HG02763 (cell line): ENCODE measurements around the gene DEPDC5.
"Not testable (repeated sequence)": the region's sequence is repeated elsewhere in the genome, so short reads cannot be mapped to it uniquely, and the experiment has no call there.

ENCODE experiments used
- ATAC-seq: cut with Tn5 transposase; IDR thresholded peaks from one replicate; pipeline ENCODE4 v1.9.1; 2021; ENCODE audit warnings: mild to moderate bottlenecking, moderate library complexity; ENCODE audit not compliant: unreplicated experiment

DEPDC5 gene

DNA sequence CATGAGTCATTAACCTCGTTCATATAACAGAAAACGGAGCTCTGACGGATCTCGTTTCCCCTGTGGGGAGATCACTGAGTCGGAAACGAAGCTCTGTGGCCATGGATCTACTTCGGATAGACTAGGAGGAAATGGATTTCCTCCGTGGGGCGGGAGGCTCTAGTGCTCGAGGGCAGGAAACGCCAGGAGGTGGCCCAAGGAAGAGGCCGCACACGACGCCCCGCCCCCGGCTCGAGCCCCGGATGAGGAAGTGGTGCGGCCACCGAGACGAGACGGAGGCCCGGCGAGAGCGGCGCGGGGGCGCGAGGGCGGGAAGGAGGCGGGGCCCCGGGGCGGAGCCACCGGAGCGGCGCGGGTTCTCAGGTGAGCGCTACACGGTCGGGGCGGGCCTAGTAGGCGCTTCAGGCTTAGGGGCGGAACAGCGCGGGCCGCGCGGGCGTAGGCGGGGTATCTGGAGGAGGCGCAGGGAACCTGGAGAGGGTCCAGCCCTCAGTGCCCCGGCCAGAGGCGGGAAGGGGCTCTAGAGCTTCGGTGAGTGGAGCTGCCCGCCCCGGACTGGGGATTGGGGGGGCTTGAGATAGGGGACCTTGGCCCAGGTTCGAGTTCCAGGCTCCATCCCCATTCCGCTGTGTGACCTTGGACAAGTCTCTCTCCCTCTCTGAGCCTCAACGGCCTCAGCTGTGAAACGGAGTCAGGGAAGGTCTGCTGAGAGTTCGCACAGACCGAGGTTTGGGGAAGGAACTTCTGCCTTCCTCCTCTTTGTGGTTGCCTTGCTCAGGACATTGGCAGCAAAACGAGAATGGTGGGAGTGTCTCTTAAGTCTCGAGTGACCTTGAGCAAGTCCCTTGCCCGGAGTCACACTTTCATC, at the start of gene DEPDC5:
TSS of gene DEPDC5 (plus strand) at position 386 of the 868 bp plus-strand sequence. CDS start 903 bp downstream, outside the sequence.
- peak; percentile 74 for ATAC-seq

DNA sequence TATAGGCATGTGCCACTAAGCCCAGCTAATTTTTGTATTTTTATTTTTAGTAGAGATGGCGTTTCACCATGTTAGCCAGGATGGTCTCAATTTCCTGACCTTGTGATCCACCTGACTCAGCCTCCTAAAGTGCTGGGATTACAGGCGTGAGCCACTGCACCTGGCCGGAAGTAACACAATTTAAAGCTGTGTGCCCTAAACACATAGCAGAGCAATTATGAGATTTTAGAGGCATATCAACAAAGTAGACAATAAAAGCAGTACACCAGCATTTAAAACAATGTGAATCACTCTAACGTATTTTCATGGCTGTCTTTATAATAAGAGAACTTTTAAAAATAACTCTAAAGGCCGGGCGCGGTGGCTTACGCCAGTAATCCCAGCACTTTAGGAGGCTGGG, 46.3 kb upstream of the DEPDC5 start:
- ATAC-seq: no peak

DNA sequence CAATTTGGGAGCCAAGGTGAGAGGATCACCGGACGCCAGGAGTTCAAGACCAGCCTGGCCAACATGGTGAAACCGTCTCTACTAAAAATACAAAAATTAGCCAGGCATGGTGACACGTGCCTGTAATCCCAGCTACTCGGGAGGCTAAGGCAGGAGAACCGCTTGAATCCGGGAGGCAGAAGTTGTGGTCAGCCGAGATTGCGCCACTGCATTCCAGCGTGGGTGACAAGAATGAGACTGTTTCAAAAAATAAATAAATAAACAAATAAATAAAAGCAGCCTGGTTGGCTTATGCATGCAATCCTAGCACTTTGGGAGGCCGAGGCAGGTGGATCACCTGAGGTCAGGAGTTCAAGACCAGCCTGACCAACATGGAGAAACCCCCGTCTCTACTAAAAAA, 42.6 kb upstream of the DEPDC5 start:
- not testable (repeated sequence) for ATAC-seq

DNA sequence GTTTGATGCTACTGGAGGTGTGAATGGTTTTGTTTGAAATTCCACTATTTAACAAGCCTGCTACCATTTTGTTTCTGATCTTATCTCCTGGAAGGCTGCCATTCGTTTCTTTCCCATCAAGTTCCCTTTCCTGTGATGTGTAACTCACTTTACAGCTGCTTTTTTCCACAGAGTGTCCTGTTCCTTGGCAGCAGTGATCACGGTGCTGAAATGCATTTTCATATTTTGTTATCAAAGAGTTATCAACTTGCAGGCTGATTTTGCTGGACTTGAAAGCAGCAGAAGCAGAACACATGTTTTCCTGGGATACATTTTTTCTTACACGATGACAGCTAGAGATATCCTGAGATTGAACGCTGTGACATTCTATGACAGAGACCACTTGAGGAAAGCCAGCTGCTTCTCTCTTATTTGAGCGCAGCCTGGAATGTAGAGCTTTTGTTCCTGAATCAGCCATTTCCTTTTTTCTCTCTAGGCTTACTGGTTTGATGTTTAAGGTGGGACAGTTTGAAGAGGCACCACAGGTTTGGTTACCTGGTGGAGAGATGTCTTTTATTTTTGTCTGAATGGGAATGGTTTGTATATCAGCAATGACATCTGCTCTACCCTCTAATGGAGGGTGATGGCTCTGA, 38.6 kb upstream of the DEPDC5 start:
- ATAC-seq: no peak

DNA sequence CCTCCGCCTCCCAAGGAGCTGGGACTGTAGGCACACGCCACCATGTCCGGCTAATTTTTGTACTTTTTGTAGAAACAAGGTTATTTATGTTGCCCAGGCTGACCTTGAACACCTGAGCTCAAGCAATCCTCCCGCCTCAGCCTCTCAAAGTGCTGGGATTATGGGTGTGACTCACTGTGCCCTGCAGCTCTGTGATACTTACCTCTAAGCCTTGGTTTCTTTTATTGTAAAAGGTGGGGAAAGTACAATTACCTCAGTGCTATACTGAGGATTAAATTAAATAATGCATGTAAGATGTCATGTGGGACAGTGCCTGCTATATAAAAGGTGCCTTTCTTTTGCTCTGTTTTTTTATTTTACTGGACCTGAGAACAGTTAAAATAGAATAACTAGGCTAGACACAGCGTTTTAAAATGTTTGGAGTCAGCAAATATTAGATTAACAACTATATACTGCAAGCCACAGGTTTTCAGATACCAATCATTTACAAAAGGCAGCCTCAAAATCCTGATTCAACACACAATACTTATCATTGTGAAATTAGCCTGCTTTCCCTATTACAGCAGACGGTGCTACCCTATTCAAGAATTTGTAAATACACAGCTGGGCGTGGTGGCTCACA, 33.9 kb upstream of the DEPDC5 start:
- no peak for ATAC-seq

DNA sequence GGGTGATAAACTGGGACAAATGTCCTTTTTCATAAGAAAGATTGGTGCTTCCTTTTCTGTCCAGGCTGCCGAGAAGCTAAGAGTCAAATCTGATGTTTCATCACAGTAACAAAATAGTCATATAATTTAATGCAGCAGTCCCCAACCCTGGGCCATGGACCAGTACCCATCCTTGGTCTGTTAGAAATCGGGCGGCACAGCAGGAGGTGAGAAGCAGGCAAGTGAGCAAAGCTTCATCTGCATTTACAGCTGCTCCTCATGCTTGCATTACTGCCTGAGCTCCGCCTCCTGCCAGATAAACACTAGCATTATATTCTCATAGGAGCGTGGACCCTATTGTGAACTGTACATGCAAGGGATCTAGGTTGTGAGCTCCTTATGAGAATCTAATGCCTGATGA, 30.1 kb upstream of the DEPDC5 start:
- ATAC-seq: no peak

DNA sequence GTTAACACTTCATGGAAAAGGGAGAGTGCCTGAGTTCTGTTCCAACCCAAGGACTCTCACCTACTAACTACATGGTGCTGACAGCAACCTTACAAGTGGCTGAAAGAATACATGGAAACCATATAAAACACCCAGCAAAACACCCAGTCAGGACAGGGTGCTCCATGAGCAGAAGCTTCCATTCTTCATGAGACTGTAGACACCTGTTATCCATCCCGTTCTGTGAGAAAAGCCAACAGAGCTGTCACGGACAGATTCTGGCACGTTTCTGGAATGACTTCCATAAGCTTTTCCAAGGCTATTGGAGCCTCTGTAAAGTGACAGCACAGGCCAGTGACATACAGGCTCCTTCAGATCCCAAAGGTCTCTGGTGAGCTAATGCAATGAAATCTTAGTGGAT, 27.1 kb upstream of the DEPDC5 start:
- no peak for ATAC-seq

DNA sequence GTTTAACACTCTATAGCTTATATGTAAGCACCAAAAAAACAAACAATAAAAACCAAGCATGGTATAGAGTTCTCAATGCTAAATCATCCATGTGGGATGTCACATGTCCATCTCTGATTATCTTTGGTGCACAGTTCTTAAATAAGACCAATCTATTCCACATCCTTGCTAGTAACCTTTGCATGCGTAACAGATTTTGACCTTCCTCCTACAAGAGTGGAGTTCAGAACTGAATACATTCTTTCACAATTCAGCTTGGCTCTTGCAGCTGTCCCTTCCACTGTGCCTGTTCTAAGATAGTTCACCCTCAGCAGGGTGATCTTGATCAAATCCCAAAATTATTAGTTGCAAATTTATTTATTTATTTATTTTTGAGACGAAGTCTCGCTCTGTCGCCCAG, 25.0 kb upstream of the DEPDC5 start:
- no peak for ATAC-seq

DNA sequence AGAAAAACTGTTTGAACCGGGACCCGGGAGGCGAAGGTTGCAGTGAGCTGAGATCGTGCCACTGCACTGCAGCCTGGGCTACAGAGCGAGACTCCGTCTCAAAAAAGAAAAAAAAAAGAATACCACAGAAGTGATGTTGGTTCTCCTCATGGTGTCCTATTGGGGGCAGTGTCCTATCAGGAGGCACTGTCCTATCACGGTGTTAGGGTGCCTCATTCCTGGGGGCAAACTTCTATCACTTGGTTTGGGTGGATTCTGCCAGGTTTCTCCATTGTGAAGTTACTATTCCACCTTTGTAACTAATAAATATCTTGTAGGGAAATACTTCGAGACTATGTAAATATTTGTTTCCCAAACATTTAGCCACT, 23.5 kb upstream of the DEPDC5 start:
- ATAC-seq: no peak

DNA sequence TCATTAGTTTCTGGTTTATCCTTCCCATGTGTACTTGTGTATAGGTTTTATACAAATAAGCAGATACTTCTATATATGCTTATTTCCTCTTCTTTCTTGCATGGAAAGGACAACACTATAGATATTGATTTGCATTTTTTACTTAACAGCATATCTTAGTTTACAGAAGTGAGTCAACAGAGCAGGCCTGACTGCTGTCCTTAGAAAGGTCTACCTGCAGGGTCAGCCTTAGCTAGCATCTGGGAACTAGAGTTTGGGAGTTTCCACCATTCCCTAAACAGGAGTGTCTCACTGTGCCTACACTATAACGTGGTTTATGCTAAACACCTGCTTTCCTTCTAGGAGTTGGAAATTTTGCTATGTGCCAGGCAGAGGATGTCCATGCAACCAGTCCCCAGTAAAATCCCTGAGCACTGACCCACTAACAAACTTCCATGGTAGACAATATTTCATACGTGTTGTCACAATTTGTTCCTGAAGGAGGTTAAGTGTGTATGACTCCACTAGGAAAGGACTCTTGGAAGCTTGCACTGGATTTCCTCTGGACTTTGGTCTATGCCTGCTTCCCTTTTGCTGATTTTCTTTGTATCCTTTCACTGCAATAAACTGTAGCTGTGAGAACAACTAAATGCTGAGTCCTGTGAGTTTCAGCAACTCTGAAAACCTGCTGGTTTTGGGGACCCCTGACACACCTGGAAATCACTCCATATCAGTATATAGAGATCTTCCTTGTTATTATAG, 21.6 kb upstream of the DEPDC5 start:
- no peak for ATAC-seq

DNA sequence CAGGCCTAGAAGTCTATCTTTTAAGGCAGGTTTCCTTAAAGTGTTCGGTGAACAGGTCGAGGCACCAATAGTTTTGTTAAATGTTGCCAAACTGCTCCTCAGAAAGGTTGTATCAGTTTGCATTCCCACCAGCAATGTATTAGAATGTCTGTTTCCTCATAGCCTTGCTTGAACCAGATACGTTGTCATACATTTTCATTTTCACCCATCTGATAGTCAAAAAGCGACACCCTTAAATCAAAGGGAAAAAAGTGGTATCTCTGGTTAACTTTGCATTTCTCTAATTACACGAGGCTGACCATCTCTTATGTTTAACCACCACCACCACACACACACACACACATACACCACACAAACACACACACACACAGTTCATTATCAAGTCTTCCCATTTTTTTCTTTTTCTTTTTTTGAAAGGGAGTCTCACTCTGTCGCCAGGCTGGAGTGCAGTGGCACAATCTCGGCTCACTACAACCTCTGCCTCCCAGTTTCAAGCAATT, 20.2 kb upstream of the DEPDC5 start:
- ATAC-seq: no peak

DNA sequence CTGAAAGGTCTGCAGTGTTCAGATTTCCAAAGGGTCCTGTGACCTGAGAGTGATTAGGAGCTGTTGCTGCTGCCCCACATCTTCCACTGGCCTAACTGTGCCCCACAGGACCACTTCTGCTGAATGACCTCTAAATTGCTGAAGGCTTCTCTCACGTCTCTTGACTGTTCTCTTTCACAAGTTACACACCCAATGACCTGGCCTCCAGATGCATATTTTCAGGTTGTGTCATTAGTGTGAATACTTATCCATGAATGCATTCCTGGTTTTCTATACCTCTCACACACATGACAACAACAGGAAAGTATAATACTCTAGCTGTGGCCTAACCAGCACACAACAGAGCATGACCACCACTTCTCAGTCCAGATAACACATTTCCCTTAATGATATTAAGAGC, 19.3 kb upstream of the DEPDC5 start:
- ATAC-seq: no peak

DNA sequence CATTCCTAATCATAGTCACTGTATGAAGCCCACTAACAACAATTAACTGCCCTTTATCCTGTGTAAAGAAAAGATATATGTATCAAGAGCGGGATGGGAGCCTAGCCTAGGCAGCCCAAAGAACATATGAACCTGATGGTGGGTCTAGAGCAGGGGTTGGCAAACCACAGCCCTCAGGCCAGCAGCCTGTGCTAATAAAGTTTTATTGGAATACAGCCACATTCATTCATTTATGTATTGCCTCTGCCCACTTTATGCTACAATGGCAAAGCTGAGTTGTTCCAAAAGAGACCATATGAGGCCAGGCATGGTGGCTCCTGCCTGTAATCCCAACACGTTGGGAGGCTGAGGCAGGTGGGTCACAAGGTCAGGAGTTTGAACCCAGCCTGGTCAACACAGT, 17.4 kb upstream of the DEPDC5 start:
- ATAC-seq: no peak

DNA sequence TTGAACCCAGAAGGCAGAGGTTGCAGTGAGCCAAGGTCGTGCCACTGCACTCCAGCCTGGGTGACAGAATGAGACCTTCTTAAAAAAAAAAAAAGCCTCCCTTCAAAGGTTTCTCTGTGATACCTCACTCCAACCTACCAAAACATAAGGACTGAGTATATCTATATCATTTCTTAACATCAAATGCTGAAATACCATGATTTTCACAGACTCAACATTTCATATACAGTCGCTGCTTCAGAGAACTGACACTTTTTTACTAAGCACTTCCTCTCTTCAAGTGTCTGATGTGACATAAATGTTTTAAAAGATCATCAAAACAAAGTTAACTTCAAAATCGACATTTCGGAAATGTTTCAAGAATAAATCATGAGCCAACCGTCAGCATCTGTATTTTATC, 15.9 kb upstream of the DEPDC5 start:
- no peak for ATAC-seq

DNA sequence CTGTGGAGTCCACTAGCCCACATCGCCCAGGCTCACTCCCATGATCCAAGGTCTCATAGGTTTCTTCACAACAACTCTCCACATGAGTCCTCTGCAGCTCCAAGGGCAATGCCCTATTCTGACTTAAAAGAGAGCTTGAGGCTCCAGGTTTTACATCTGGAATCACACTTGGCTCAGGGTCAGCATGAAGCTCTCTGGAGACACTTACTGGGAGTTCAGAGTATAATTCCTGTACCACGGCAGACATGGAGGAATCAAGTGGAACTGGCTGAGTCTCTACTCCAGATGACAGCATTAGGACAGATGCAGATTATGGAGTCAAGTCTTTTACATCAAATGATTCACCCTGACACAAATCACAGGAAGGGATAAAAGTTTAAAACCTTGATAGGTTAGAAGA, 15.3 kb upstream of the DEPDC5 start:
- ATAC-seq: no peak

DNA sequence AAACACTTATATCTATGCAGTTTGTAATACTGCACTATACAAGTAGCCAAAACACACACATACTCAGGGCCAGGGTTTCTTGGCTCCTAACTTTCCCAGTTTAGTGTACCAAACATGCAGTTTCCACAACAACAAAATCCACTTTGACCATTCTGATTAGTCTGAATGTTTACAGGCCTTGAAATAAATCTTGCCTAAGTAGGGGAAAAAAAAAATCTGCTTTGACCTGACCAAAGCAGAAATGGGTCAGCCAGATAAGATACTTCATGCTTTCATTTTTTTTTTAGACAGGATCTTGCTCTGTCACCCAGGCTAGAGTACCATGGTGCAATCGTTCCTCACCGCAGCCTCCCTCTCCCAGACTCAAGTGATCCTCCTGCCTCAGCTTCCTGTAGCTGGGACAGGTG, 14.0 kb upstream of the DEPDC5 start:
- no peak for ATAC-seq

DNA sequence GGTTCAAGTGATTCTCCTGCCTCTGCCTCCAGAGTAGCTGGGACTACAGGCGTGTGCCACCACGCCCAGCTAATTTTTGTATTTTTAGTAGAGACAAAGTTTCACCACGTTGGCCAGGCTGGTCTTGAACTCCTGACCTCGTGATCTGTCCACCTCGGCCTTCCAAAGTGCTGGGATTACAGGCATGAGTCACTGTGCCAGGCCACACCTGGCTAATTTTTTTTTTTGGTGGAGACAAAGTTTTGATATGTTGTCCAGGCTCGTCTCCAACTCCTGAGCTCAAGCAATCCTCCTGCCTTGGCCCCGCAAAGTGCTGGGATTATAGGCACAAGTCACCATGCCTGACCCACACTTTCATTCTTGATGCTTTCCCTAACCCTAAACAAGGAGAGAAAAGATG, 13.5 kb upstream of the DEPDC5 start:
- ATAC-seq: not testable (repeated sequence)

DNA sequence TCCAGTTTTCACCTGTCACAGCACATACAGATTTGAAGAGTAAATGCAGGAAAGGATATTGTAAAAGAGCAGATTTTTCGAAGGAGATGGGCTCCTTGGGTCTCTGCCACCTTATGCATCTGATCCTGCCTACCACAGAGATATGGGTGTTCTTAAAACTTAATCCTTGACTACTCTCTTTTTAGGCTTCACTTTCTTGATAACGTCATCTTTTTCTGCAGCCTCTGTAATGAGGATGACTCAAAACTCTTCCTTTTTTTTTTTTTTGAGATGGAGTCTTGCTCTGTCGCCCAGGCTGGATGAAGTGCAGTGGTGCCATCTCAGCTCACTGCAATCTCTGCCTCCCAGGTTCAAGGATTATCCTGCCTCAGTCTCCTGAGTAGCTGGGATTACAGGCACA, 11.7 kb upstream of the DEPDC5 start:
- no peak for ATAC-seq

DNA sequence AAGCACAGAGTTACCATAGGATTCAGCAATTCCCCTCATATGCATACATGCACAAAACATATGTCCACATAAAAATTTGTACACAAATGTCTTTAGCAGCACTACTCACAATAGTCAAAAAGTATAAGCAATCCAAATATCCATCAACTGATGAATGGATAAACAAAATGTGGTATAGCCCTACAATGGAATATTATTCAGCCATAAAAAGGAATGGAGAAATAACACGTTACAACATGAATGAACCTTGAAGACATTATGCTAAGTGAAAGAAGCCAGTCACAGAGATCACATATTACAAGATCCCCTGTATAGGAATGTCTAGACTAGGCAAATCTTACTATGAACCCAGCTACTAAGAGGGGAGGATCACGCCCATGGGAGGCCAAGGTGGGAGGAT, 11.1 kb upstream of the DEPDC5 start:
- no peak for ATAC-seq

DNA sequence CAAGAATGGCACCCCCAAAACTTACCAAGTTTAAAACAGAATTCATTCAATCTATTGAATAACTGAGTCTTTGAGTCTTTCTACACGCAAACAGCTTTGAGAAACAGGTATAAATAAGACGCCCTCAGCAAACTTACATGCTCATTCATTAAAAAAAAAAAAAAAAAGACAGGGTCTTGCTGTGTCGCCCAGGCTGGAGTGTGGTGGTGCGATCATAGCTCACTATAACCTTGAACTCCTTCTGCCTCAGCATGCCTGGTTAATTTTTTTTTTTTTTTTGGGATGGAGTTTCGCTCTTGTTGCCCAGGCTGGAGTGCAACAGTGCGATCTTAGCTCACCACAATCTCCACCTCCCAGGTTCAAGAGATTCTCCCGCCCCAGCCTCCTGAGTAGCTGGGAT, 9.9 kb upstream of the DEPDC5 start:
- ATAC-seq: no peak

DNA sequence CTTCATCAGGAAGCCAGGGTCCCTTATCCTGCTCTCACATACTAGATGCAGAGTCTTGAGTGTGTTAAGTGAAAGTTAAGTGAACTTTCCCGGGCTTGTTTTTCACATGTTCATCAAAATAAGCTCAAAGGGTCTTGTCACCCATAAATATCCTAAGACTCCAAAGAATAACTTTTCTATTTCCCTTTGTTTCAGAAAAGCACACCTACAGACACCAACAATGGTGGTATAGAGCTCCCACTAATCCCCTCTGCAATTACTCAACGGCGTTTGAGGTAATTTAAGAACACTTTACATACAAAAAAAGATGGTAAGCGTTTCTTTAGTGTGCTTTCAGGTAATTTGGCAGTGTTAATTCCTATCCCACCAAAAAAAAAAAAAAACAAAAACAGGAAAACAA, 6.4 kb upstream of the DEPDC5 start:
- no peak for ATAC-seq
